Mucosa of rectum (tissue), 2 donors: ENCODE results near the gene BOD1.

Experiments
- H3K27ac ChIP-seq, 2 donors: one replicate each; pipeline ENCODE4 v1.7.0; 2013; ENCODE audit warnings: inconsistent platforms in 2 of 2, low read depth in 2 of 2, low read length in 2 of 2
- H3K27me3 ChIP-seq, 2 donors: one replicate each; pipeline ENCODE4 v1.7.0; 2013; ENCODE audit warnings: low read length in 2 of 2; ENCODE audit not compliant: control insufficient read depth in 2 of 2, insufficient read depth in 2 of 2
- H3K36me3 ChIP-seq, 2 donors: one replicate each; pipeline ENCODE4 v1.7.0; 2013; ENCODE audit warnings: low read length in 2 of 2; ENCODE audit not compliant: control insufficient read depth in 2 of 2, insufficient read depth in 2 of 2
- H3K4me1 ChIP-seq, 2 donors: one replicate each; pipeline ENCODE4 v1.7.0; 2013; ENCODE audit warnings: low read length in 2 of 2, mild to moderate bottlenecking in 1 of 2; ENCODE audit not compliant: control insufficient read depth in 2 of 2, insufficient read depth in 2 of 2
- H3K4me3 ChIP-seq, 2 donors: one replicate each; pipeline ENCODE4 v1.7.0; 2013; ENCODE audit warnings: low read length in 2 of 2
- H3K9ac ChIP-seq, 2 donors: one replicate each; pipeline ENCODE4 v1.7.0; 2013; ENCODE audit warnings: low read length in 2 of 2, low read depth in 1 of 2, mild to moderate bottlenecking in 1 of 2
- H3K9me3 ChIP-seq, 2 donors: one replicate each; pipeline ENCODE4 v1.7.0; 2013; ENCODE audit warnings: low read length in 2 of 2; ENCODE audit not compliant: control insufficient read depth in 2 of 2
- donor health status: healthy.
- donor health status: Normal muscosa, but diverticular disease.

BOD1 gene

DNA sequence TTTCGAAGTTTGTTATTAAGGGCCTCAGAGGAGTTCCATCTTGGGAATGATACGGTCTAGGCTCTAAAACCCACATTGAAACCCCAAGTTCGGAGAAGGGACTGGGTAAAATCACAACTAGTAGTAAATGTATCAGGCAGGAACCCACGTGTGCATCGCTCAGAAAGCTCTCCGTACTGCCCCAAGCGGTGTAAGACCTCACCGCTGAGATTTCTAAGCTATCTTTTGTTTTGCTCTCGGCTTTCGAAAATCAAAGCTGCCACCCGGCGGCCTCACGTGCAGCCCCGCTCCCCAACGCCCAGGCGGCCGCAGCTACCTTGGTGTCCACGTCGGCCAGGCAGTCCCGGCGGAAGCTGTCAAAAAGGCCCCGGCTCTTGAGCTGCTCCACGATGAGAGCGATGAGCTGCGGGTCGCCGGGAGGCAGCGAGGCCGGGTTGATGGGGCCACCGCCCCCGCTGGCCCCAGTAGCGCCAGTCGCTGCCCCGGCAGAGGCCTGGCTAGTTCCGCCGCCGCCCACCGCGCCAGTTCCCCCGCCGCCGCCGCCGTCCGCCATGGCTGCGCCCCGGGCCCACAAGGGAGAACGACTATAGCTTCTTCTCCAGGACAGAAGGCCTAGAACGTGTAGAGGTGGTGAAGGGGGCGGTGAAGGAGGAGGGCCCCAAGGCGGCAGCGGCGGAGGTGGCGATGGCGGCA lies 420 bp downstream of the BOD1 start:
- H3K9me3 ChIP-seq, result no peaks in the 10 kb centered on the region
- no peaks in the 10 kb centered on the region for H3K27me3 ChIP-seq
- H3K36me3 ChIP-seq, result peaks cover 14 to 23% of the 10 kb centered on the region in 2 donors
- peak overlapping the region; percentile 76 to 83 for H3K4me3 ChIP-seq
- peak overlapping the region; percentile 53 to 75 for H3K9ac ChIP-seq
- peak overlapping the region; percentile 81 to 87 for H3K27ac ChIP-seq
- peaks cover 13 to 17% of the 10 kb centered on the region in 2 donors for H3K4me1 ChIP-seq

DNA sequence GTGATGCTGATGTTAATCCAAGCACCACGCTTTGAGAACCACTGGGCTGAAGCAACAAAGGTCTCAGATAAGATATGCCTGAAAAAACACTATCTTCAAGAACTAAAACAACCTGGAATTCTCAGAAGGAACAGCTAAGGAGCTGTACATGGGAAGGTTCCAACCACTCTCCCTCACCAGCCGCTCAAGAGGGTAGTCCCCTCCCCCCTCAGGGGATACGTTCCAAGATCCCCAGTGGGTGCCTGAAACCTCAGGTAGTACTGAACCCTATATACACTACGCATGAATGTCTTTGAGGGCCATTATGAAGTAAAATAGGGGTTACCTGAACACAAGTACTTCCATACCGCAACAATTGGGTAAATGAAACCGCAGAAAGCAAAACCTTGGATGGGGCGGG lies 1.9 kb downstream of the BOD1 start:
- Histone ChIP-seq H3K27me3 (no peaks in the 10 kb centered on the region), H3K9me3 (no peaks in the 10 kb centered on the region), H3K36me3 (peaks cover 18 to 37% of the 10 kb centered on the region in 2 donors), H3K9ac (no peak overlapping the region), H3K4me1 (peaks cover 13 to 17% of the 10 kb centered on the region in 2 donors), H3K4me3 (peak overlapping the region in 1 of 2 donors; percentile 83), H3K27ac (no peak overlapping the region)

DNA sequence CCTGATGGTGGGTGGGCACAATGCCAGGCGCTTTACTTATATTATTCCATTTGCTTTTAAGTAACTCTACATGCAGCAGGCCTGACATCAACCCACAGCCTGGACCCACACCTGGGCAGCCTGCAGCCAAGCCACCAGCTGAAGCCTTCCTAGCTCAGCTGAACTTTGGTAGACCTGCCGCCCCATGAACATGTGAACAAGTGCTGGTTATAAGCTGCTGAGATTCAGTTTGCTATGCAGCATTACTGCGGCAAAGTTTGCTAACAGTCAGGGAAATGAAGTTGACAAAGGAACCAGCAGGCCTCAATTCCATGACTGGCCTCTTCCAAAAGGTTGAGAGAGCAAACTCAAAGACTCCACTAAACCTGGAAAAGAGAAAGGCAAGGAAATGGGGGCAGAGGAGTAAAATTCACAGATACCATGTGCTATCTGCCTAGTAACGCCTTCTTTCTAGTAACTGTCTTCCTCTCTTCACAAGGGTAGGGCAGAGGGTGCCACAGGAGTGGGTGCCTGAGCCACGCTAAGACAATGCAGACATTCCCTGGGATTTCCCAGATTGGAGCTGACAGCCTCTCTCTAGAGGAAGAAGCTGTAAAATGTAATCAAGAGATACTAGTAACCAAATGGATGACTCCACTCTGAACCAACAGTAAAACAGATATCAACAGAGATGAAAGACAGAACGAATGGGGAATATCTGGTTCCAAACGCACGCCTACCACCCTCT lies 2.9 kb downstream of the BOD1 start:
- no peaks in the 10 kb centered on the region for H3K27me3 ChIP-seq
- peaks cover 13 to 17% of the 10 kb centered on the region in 2 donors for H3K4me1 ChIP-seq
- H3K9ac ChIP-seq, result no peak overlapping the region
- H3K27ac ChIP-seq, result no peak overlapping the region
- no peak overlapping the region for H3K4me3 ChIP-seq
- H3K9me3 ChIP-seq, result no peaks in the 10 kb centered on the region
- peaks cover 26 to 46% of the 10 kb centered on the region in 2 donors for H3K36me3 ChIP-seq

DNA sequence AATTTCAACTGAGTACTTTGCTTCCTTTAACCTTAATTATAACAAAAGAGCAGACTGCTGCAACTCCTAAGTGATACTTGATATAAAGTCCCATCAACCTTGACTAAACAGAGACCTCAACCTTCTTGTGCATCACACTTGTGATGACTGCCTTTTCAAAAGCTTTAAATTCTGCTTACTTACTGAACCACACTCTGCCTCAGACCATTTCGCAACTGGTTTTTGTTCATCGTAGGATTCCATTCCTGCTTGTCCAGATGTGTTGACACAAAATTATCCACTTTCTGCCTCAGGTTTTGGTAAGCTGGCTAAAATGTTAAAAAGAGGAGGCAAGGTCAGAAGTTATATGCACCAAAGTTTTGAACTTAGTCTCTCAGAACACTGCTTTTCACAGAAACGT lies 3.5 kb downstream of the BOD1 start:
- H3K4me1 ChIP-seq, result peaks cover 13 to 17% of the 10 kb centered on the region in 2 donors
- H3K9ac ChIP-seq, result no peak overlapping the region
- H3K27me3 ChIP-seq, result no peaks in the 10 kb centered on the region
- H3K36me3 ChIP-seq, result peaks cover 27 to 49% of the 10 kb centered on the region in 2 donors
- no peak overlapping the region for H3K27ac ChIP-seq
- no peak overlapping the region for H3K4me3 ChIP-seq
- H3K9me3 ChIP-seq, result no peaks in the 10 kb centered on the region

DNA sequence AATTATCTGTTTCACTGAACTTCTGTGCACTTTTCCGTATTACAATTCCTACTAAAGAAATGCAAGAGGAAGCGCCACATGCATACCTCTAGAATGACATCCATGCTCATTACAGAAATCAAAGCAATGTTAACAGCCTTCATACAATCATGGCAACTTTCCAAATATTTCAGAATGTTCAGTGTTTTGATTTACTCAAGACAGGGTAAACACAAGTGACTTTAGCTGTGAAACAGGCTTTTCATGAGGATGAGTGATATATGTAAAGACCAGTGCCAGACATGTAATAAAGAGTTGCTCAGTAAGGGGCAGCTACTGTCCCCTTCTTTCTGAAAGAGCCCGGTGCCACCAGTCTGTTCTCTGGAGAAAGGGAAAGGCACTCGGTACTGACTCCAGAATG lies 4.7 kb downstream of the BOD1 start:
- no peak overlapping the region for H3K9ac ChIP-seq
- H3K36me3 ChIP-seq, result peaks cover 40 to 61% of the 10 kb centered on the region in 2 donors
- peaks cover 13 to 15% of the 10 kb centered on the region in 2 donors for H3K4me1 ChIP-seq
- no peak overlapping the region for H3K4me3 ChIP-seq
- H3K27ac ChIP-seq, result no peak overlapping the region
- H3K27me3 ChIP-seq, result no peaks in the 10 kb centered on the region
- no peaks in the 10 kb centered on the region for H3K9me3 ChIP-seq

DNA sequence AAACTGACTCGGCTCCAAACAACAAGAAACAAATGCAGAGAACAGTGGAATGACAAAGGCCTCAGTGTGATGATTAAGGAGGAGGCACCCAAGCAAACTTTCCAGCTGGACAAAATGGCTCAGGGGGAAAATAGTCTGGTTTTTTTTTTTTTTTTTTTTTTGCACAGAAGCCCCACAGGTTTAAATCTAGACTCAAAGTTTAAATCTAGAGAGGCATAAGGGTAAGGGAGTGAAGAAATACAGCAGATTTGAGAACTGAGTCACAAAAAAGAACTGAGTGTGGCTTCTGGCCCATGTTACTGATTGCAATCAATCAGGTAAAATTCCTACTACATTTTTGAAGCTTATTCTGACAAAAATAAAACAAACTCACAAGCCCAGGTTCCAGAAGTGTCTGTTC lies 12.3 kb downstream of the BOD1 start:
- peaks cover 32 to 37% of the 10 kb centered on the region in 2 donors for H3K36me3 ChIP-seq
- H3K9me3 ChIP-seq, result no peaks in the 10 kb centered on the region
- H3K27me3 ChIP-seq, result no peaks in the 10 kb centered on the region
- no peak overlapping the region for H3K4me3 ChIP-seq
- no peaks in the 10 kb centered on the region for H3K4me1 ChIP-seq
- no peak overlapping the region for H3K9ac ChIP-seq
- no peak overlapping the region for H3K27ac ChIP-seq

DNA sequence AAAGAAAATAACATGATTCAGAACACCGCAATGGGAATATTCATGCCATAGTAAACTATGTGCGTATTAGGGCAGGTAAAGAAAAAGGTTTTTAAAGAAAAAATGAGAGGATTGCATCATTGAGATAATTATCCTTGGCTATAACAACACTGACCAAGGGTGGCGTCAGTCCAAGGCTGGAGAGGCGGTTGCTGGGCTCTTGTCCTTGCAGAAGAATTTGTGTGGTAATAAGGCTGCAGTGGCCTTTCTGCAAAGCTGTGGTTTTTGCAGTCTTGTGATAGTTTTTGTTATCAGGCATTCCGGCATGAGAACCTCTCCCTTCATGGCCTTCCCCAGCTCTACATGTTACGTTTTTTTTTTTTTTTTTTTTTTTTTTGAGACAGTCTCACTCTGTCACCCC lies 14.0 kb downstream of the BOD1 start:
- Histone ChIP-seq H3K4me1 (no peaks in the 10 kb centered on the region), H3K27ac (no peak overlapping the region), H3K36me3 (peaks cover 21 to 23% of the 10 kb centered on the region in 2 donors)

DNA sequence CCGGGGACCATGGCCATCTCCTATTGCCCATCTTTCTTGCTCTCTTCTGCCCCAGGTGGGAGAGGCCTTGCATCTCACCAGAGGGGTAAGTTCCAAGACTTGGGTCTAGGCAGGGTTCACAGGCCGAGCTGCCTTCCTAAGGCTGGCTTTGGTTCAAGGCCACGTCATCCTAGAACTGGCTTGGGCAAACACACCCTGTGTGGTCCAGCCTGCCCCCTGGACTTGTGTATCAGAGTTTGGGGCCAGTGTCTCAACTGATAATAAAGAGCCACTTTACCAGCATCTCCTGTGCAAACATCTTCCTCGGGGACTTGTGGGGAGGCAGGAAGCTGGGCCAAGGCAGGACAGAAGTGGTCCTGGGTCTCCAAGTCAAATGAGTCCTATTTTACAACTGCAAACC lies 17.8 kb downstream of the BOD1 start:
- no peak overlapping the region for H3K9ac ChIP-seq
- no peak overlapping the region for H3K4me3 ChIP-seq
- no peaks in the 10 kb centered on the region for H3K27me3 ChIP-seq
- no peaks in the 10 kb centered on the region for H3K36me3 ChIP-seq
- H3K9me3 ChIP-seq, result no peaks in the 10 kb centered on the region
- H3K27ac ChIP-seq, result no peak overlapping the region
- no peaks in the 10 kb centered on the region for H3K4me1 ChIP-seq

More for the DNA sequence above, 14.0 kb downstream of the BOD1 start:
- Histone ChIP-seq H3K9me3 (no peaks in the 10 kb centered on the region), H3K4me3 (no peak overlapping the region), H3K9ac (no peak overlapping the region), H3K27me3 (no peaks in the 10 kb centered on the region)

DNA sequence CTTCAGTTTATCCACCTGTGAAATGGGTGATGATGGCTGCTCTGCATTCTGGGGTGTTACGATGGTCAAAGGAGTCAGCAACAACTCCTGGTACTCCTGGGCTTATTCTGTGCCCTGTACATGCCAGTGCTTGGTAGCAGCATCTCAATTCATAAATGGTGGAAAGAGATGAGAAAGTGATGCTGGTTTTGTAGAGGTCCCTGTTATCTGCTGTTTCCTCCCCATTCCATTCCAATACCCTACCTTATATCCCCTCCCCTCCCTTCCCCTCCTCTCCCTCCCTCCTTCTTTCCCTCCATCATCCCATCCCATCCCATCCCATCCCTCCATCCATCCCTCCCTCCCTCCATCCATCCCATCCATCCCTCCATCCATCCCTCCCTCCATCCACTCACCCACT lies 19.1 kb downstream of the BOD1 start:
- Histone ChIP-seq H3K27me3 (no peaks in the 10 kb centered on the region), H3K9ac (no peak overlapping the region), H3K4me1 (no peaks in the 10 kb centered on the region), H3K27ac (no peak overlapping the region), H3K36me3 (no peaks in the 10 kb centered on the region), H3K4me3 (no peak overlapping the region), H3K9me3 (peaks cover 7 to 8% of the 10 kb centered on the region in 2 donors)

DNA sequence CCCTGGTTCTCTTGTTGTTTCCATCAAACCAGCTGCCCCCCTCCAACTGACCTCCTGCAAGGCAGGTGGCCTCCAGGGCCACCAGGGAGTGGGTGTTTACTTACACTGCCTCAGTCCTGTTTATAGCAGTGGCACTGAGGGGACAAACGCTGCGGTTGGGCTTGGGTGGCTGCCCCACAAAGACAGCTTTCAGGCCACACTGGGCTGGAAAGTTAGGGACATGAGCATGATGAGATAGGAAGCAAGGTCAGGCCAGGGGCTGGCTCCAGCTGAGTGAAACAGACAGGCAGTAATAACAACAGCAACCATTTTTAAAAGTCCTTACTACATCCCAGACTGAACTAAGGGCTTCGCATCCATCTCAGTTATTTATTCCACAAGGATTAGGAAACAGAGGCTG lies 20.6 kb downstream of the BOD1 start:
- Histone ChIP-seq H3K9me3 (peaks cover 11% of the 10 kb centered on the region in 2 donors), H3K27me3 (no peaks in the 10 kb centered on the region), H3K27ac (no peak overlapping the region), H3K9ac (no peak overlapping the region), H3K4me1 (no peaks in the 10 kb centered on the region), H3K36me3 (no peaks in the 10 kb centered on the region), H3K4me3 (no peak overlapping the region)
